Right lobe of liver (tissue), 6 donors: Measurements from ENCODE around the gene SLC39A13. TPM values are rescaled to one million over a fixed set of nuclear protein-coding genes. Genes with fewer than 3 reads are reported as not detected.
A peak's percentile ranks its signal among the peaks of the same experiment; 100 is the strongest.

ENCODE experiments used
- ATAC-seq, 4 donors: fragments of 200-7000 bp; cut with Tn5 transposase; one replicate each; pipeline ENCODE4 v1.9.1; 2020; ENCODE audit warnings: mild to moderate bottlenecking in 4 of 4, moderate library complexity in 4 of 4
- DNase-seq, 3 donors: peaks; one replicate each; pipeline ENCODE4 v3.0.0-alpha.2; 2020
- H3K27ac ChIP-seq, 3 donors: fragments of 200-600 bp; one replicate each; pipeline ENCODE4 v1.8.0; 2022
- H3K27me3 ChIP-seq, 2 donors: fragments of 200-600 bp; one replicate each; pipeline ENCODE4 v1.8.0; 2022
- H3K36me3 ChIP-seq, 4 donors: fragments of 200-600 bp; sonication (generic) in 1 of 4; one replicate each; pipeline versions ENCODE4 v1.5.1 to v1.8.0; 2017 to 2022; ENCODE audit warnings: control low read depth in 1 of 4
- H3K4me1 ChIP-seq, 4 donors: fragments of 200-600 bp; sonication (generic) in 1 of 4; one replicate each; pipeline versions ENCODE4 v1.5.1 to v1.8.0; 2017 to 2022; ENCODE audit warnings: control low read depth in 1 of 4
- H3K4me3 ChIP-seq, 3 donors: fragments of 200-600 bp; one replicate each; pipeline ENCODE4 v1.8.0; 2022
- H3K9me3 ChIP-seq, 4 donors: fragments of 200-600 bp; sonication (generic) in 1 of 4; one replicate each; pipeline versions ENCODE4 v1.5.1 to v1.8.0; 2017 to 2022; ENCODE audit warnings: control low read depth in 1 of 4
- CTCF ChIP-seq, 4 donors: fragments of 200-600 bp in 3 of 4; fragments of 450-650 bp in 1 of 4; IDR thresholded peaks; one replicate each; pipeline versions ENCODE4 v1.5.1 to v1.8.0; 2016 to 2022; ENCODE audit warnings: antibody characterized with exemption in 4 of 4, mild to moderate bottlenecking in 2 of 4
- POLR2A ChIP-seq: fragments of 450-650 bp; IDR thresholded peaks from one replicate; pipeline ENCODE4 v1.6.1; 2017; ENCODE audit warnings: antibody characterized with exemption, mild to moderate bottlenecking
- WGBS: methylation state at CpG from one replicate; pipeline ENCODE4 v1.1.6; 2018; ENCODE audit warnings: low coverage, low lambda C conversion rate; ENCODE audit not compliant: insufficient coverage; ENCODE audit errors: missing lambda C conversion rate; 5-methylcytosine and 5-hydroxymethylcytosine counted together
- intact Hi-C, 2 donors: fragments of 100-400 bp; cut with DNase I; formaldehyde crosslinking; loops; one replicate each; pipeline versions ENCODE4 v1.11.2 to v1.14.1; 2022
- total RNA-seq, 6 experiments: library from RNA; depleted of rRNA in 2 of 6; stranded (reverse); fragments of >200 nt in 2 of 6; fragmentation: NEBNext Ultra II Directional in 3 of 6; extraction: Animal tissue kit (Norgen Biotek cat#: 25700) in 3 of 6; gene quantifications; one replicate each; pipeline versions ENCODE4 v1.1.0 to v1.2.4, GENCODE V29; 2016 to 2023
- donor health status: DM: no; HTN: yes; CAD: no.
- donor health status: DM: no; HTN: no; CAD: no.
- donor health status: DM: no; HTN: no; CAD: no.
- donor health status: DM: no; HTN: yes; CAD: no.
- donor health status: DM: no; HTN: yes; CAD: no.

Gene SLC39A13
- total RNA-seq, 6 experiments from 2014 or later: 9.8 to 21.2 (median 13.1) TPM

- H3K4me3 ChIP-seq: no peak overlapping the region
- no peak for DNase-seq
- H3K27me3 ChIP-seq: no peaks in the 10 kb centered on the region
- peaks cover 0 to 18% (median 3%) of the 10 kb centered on the region in 4 donors for H3K4me1 ChIP-seq
- TF ChIP-seq POLR2A (no peak), CTCF (IDR thresholded peaks at IDR 0.05) (no peak)
- no peaks in the 10 kb centered on the region for H3K9me3 ChIP-seq
- H3K27ac ChIP-seq: no peak overlapping the region
- no peak for ATAC-seq
- intact Hi-C loops: no loop called here
- WGBS: 100% methylated on average over 3 of the region's 4 CpGs
- H3K36me3 ChIP-seq: no peaks in the 10 kb centered on the region
Observed at GRCh38 chr11:47445840-47446239, 37.5 kb downstream of the SLC39A13 start.

- DNase-seq (no peak), ATAC-seq (no peak)
- intact Hi-C loops: no loop called here
- Histone ChIP-seq H3K4me1 (peaks cover 0 to 18% (median 3%) of the 10 kb centered on the region in 4 donors), H3K36me3 (no peaks in the 10 kb centered on the region), H3K27ac (no peak overlapping the region), H3K27me3 (no peaks in the 10 kb centered on the region), H3K9me3 (no peaks in the 10 kb centered on the region), H3K4me3 (no peak overlapping the region)
- TF ChIP-seq POLR2A (no peak), CTCF (IDR thresholded peaks at IDR 0.05) (no peak)
- 93% methylated on average over 3 of the region's 9 CpGs for WGBS
Observed at GRCh38 chr11:47446833-47447232, 38.4 kb downstream of the SLC39A13 start.

GRCh38 chr11:47447906-47448305, 39.5 kb downstream of the SLC39A13 start:
- intact Hi-C loops: no loop called here
- WGBS: no CpG with 5 or more reads among the region's 12 CpGs
- H3K27me3 ChIP-seq: no peaks in the 10 kb centered on the region
- no peak overlapping the region for H3K4me3 ChIP-seq
- no peaks in the 10 kb centered on the region for H3K9me3 ChIP-seq
- H3K36me3 ChIP-seq: no peaks in the 10 kb centered on the region
- H3K27ac ChIP-seq: no peak overlapping the region
- no peak for TF ChIP-seq CTCF (IDR thresholded peaks at IDR 0.05)
- no peak for TF ChIP-seq POLR2A
- H3K4me1 ChIP-seq: peaks cover 0 to 18% (median 3%) of the 10 kb centered on the region in 4 donors
- DNase-seq (no peak), ATAC-seq (peak in 1 of 4 donors; percentile 8)

- Histone ChIP-seq H3K4me1 (peaks cover 0 to 18% (median 3%) of the 10 kb centered on the region in 4 donors), H3K36me3 (no peaks in the 10 kb centered on the region), H3K9me3 (no peaks in the 10 kb centered on the region), H3K27me3 (no peaks in the 10 kb centered on the region), H3K27ac (peak within 1 kb of the TSS in 2 of 3 donors; percentile 19 to 51), H3K4me3 (no peak within 1 kb of the TSS)
- intact Hi-C loops: no loop called here
- TF ChIP-seq POLR2A (no peak), CTCF (IDR thresholded peaks at IDR 0.05) (no peak)
- 60% methylated on average over 1 of the region's 32 CpGs for WGBS
- DNase-seq (no peak), ATAC-seq (peak in 3 of 4 donors; percentile 12 to 47 (median 16))
Observed at GRCh38 chr11:47448566-47449427, 40.4 kb downstream of the SLC39A13 start, which contains the start of gene RAPSN. Gene RAPSN (minus strand): TSS chr11:47449136. CDS start chr11:47448964, 172 bp downstream.
